GM21381 (cell line): ENCODE results near the gene MTMR6.
A peak's percentile ranks its signal among the peaks of the same experiment; 100 is the strongest.

Experiments
- ATAC-seq: cut with Tn5 transposase; IDR thresholded peaks from one replicate; pipeline ENCODE4 v1.9.1; 2021; ENCODE audit warnings: mild to moderate bottlenecking, moderate library complexity; ENCODE audit not compliant: unreplicated experiment

The MTMR6 gene

DNA sequence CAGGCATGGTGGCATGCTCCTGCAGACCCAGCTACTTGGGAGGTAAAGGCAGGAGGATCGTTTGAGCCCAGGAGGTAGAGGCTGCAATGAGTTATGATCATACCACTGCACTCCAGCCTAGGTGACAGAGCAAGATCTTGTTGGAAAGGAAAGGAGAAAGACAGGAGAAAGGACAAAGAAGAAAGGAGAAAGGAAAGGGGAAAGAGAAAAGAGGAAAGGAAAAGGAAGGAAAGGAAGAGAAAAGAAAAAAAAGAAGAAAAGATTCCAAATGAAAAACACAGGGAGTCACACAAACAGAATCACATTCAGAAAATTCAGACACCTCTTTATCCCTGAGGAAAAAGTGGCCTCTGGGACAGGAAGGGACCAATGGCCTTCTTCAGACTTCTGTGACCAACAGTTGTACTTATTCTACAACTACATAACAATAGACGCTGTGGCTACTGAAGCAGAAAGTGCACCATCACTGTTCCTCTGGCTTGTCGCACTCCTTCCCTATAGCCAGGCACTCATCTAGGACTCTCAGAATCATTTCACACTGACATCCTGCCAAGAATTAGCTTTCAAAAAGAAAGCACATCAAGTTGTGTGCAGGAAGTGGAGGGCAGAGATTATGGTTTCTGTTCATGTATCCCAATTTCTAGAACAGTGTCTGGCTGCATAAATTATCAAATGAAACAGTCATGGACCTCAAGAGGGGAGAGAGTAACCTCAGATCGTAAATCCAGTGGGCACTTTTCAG, 5.9 kb downstream of the MTMR6 start:
- peak; percentile 75 for ATAC-seq

DNA sequence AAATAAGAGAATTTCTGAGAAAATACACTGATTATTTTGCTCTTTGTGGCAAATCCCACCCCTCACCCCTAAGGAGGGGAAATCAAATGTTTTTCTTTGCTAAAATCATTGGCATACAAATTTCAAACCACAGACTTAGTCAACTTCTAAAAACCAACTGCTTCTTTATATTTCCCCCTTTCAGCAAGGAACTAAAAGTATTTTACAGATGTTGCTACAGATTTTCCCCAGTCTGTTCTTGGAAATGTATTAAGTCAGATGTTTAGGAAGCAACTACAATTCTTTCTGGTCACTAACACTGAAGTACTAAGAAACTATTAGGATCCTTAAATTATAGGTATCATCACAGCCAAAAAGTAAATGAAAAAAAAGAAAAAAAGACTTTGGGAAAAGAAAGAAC, 6.9 kb downstream of the MTMR6 start:
- ATAC-seq = no peak

DNA sequence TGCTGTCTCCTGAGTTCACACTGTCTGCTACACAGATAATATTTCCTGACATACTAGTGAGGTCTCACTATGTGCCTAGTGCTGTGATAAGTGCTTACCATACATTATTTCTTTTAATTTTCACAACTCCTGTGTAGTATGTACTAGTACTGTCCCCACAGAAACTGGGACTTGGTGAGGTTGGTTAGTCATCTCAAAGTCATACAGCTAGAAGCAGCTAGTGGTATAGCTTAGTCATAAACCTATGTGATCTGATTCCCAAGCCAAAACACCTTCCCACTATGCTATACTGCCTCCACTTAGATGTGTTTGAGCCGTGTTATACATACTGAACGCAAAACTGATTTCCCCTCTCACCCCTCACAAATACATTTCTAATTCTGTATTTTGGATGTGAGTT, 10.5 kb downstream of the MTMR6 start:
- peak; percentile 43 for ATAC-seq

DNA sequence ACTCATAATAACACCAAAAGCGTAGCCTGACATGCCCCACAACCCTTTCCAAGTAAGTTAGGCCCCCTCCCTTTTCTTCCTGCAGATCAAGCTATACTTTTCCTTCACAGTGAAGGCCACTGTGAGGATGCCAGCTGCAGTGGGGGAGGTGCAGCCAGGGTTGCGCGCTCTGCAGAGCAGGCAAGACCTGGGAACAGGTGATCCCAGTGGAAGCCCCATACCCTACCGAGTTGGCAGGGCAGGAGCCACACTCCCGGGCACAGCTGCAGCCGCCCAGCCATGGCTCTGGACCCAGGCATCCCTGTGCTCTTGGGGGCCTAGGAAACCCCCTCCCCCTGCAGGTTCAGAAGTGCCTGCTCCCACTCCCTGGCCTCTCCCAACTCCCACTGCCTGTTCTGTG, 18.7 kb downstream of the MTMR6 start:
- no peak for ATAC-seq

DNA sequence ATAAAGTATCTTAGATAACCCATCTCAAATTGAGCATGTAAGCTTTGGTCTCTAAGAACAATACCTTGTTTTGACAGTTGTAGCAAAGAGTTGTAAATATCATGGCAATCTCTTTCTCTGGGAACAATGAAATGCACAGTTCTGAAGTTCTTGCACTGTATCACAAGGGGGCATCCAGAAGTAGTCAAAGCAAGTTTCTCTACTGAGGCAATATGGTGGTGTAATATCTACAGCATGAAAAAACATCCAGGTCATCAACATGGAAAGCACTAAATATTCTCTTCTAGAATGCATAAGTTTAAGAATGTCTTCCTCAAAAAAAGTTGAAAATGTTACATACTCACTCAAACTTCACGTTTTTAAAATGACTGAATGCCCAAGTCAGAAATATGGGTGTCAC, 19.6 kb downstream of the MTMR6 start:
- no peak for ATAC-seq

DNA sequence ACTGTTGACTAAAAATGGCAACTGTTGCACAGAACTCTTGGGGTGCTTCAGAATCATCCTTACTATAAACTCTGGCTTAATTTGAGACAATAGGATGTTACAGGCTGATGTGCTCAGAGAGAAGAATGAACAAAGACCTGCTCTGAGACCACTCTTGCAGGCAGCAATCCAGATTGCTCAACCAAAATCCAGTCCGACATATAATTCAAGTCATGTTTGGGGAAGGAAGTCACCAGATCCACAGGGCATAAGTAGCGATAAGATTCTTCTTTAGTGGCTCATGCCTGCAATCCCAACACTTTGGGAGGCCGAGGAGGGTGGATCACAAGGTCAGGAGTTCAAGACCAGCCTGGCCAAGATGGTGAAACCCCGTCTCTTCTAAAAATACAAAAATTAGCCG, 20.6 kb downstream of the MTMR6 start:
- ATAC-seq = no peak

DNA sequence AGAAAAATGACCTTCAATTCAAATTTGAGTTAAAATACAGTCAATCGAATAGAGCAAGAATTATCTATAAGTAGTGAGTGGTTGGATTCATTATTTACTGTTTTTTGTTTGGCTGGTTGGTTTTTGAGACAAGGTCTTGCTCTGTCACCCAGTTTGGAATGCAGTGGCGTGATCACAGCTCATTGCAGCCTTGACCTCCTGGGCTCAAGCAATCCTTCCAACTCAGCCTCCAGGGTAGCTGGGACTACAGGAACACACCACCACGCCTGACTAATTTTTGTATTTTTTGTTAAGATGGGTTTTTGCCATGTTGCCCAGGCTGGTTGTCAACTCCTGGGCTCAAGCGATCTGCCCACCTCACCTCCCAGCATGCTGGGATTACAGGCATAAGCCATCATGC, 25.0 kb downstream of the MTMR6 start:
- no peak for ATAC-seq

DNA sequence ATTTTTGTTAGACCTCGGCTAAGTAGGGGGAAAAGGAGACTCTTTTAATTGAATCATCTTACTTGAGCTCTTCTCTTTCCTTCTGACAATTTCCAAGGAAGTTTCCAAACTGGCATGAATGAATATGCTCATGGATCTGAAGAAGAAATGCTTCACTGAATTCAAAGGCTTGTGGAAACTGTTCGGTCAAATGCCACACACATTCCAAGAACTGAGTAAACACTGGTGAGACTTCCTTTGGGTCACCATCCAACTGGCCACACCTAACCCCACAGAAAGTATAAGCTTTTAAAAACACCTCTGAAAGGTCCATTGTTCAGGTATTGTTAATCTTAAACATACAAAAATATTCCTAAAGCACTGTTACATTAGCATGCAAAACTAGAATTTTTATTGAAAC, 33.6 kb downstream of the MTMR6 start:
- no peak for ATAC-seq

DNA sequence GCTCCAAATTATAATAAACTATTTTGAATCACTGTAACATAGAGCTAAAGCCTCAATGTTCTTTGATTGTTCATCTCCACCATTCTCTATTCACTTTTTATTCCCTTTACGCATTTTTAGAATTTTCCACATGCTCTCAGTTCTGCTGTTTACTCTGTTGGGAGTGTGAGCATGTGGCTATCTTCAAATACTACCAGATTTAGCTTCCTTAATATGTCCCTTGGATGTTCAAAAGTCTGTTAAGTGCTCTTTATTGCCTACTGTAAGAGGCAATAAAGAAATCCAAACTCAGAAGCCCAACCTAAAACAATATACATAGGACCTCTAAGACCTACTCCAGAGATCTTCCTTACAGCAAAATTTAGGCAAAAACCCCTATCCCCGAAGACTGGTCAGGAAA, 34.5 kb downstream of the MTMR6 start:
- ATAC-seq = no peak

DNA sequence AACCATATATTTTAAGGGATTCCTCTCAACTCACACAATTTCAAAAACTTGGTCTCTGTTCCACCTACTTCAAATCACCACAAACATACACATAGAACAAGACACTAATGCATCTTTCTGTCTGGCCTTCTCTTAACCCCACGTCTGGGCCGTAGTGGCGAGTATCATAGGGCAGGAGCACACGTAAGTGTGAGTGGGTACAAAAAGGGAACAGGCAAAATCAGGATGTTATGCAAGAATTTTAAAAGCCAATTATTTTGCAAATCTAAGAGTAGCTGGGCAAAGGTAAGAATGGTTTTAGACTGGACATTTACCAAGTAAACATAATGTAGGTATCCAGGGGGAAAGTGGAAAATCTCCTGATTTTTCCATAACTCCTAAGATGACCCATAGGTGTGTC, 35.1 kb downstream of the MTMR6 start:
- ATAC-seq = no peak

DNA sequence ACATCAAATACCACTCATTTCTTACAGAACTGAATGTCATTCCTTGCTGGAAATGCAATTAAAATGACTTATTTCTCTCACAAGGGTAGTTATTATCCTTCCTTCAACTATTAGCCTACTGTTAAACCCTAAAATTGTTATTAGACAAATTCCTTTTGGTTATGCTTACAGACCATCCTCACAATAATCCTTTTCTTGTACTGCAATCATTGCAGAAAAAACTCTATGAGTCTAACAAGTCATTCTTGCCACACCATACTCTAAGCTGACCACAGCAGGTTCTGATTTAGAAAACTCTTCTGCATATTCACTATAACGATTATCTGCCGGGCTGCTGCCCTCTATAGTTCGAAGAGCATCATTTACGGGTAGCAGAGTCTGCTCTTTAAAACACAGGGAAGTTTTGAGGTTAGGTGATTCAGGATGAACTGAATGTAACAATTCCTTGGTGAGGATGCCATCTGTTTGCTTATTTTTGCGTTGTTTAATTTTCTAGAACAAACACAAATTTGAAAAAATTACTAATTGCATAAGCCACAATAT, 38.2 kb downstream of the MTMR6 start:
- no peak for ATAC-seq

DNA sequence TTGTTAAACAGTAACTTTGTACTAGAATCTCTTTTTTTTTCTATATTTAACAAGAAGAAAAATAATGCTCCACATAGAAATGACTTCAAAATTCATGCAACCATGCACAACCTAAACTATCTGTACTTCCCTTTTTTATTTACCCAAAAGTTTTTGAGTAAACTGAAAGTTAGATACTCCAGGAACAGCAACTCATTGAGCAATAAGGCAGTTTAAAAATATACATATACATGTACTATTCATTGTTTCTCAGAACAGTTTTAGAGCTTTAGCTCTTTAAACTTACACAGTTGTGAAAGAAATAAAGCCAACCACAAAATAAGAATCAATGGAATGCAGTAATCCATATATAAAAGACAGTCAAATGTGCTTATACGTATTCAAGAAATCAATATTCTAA, 39.2 kb downstream of the MTMR6 start:
- ATAC-seq = no peak

DNA sequence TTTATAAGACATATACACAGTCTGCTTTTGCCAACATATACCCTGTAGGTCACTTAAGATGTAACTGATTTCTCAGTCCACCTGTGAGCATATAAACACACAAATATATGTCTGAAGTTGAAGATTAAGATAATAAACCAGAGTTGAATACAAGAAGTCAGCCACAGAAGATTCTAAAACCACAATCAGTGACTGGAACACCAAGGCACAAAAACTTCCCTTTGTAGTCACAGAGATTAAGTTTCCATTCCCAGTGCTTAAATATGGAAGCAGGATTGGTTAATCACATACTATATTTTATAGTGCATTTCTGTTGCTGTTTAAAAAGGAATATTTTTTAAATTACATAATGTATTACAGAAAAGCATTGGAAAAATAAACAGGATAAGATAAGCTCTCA, 39.9 kb downstream of the MTMR6 start:
- no peak for ATAC-seq

DNA sequence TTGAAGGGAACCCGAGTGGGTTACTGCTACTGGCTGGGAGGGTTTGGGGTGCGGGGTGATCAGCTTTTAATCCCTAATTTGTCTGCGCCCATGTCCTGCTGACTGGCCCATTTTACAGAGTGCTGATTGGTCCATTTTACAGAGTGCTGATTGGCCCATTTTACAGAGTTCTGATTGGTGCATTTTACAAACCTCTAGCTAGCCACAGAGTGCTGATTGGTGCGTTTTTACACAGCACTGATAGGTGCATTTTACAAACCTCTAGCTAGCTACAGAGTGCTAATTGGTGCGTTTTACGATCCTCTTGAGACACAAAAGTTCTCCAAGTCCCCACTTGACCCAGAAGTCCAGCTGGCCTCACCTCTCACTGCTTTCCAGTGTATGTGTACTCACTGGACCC, 43.2 kb downstream of the MTMR6 start:
- ATAC-seq = no peak

DNA sequence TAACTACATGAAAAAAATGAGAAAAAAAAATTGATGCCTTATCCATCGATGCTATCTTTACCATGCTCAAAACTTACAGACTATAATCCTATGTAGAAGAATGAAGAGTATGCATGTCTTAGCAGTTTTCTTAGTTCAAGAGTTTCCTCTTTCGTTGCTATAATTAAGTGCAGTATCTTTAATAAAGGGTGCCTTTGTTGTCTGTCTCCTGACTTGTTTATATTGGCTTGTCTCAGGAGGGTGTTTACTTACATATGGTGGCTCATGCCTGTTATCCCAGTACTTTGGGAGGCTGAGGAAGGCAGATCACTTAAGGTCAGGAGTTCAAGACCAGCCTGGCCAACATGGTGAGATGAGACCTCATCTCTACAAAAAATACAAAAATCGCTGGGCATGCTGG, 44.3 kb downstream of the MTMR6 start:
- no peak for ATAC-seq

DNA sequence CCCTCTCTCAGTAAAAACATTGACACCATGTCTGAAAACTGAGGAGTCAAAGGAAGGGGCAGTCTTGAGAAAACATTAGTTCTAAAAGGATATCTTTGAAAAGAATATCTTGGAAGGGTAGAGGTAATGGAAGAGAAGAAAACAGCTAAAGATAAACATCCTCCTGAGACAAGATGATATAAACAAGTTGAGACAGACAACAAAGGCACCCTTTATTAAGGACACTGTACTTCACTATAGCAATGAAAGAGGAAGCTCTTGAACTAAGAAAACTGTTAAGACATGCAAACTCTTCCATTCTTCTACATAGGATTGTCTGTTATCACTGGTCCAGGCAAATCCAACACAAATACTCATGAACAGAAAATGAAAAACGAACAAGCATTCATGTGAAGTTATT, 46.3 kb downstream of the MTMR6 start:
- ATAC-seq = no peak

DNA sequence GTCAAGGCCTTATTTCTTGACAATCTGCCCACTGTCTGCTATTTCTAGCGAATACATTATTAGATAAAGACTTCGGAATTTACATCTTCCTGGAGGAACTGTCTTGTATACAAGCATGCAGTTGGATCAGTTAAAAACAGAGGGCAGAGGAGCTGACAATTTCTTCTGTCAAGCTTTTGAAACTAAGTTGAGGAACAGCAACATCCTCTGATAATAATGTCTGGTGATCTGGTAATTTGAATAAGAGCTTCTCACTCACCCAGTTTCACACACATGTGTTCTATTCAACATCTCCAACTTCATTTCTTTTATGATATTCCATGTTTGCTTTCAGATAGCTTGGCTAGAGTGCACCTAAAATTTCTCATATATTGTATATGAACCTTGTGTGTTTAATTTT, 50.2 kb downstream of the MTMR6 start:
- ATAC-seq = no peak

DNA sequence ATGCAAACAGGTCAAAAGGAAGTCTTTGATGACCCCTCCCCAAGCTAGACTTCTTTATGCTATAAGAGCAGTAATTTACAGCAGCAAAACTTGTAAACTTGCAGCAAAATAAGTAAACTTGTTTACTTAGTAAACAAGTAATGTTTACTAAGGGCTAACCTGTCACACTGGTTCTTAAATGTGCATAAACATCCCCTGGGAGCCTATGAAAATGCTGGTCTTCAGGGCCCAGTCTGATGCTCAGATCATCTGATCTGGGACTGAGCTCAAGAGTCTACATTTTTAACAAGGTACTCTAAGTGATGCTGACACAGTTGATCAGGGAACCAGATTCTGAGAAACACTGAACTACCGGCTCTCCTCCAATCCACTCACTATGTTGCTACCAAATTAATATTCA, 53.4 kb downstream of the MTMR6 start:
- no peak for ATAC-seq

DNA sequence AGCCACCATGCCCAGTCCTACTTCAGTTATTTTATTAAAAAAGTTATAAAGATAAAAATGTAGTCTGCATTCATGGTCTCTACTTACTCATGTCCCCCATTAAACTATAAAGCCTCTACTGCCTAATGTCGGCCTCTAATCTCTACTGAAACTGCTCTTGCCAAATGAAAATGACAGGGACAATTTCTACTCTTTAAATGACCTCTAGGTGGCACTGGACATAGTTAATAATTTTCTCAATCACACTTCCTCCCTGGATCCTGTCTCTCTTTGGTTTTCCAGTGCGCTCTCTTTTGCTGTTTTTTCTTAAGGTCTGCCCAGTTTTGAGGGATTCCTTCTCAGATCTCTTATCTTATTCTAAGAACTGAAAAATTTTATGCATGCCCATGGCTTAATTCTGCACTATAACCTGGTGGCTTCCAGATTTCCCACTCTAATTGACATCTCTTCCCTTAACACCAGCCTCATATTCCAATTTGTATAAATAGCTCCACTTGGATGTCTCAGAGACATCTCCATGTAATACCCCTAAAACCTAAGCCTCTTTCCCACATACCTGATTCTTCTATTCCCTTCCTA, 54.3 kb downstream of the MTMR6 start:
- no peak for ATAC-seq

DNA sequence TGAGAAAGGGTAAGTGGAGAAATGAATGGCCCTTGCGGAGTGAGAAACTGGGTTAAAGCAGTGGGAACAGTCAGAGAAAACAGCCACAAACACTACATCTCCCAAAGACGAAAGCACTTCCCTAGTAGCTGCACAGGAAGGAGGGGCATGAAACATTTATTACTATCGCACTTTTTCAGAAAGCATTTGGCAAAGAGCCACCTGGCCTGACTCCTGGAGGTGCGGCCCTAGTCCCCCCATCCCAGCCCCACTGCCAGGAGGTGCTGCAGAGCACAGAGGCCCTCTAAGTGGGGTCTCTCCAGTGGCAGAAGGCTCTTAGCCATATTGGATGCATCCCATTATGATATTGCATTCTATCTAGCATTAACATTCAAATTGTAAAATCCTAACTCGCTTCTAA, 55.8 kb downstream of the MTMR6 start:
- no peak for ATAC-seq

DNA sequence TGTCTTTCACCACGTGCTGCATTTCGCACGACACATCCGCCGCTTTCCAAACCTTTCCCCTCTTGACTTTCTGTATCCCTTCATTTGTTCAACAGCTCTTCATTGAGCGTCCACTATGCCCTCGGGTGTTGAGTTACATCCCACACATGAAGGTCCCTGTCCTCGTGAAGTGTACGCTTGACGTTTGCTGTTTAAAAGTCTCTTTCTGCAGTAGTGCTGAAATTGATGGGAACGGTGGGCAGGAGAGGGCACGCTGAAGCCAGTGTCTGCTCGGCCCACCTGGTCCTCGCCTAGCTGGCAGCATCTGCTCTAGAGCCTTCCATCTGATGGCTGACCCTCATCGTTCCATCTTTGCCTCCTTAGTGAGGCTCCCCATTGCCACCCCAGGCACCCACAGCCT, 59.6 kb downstream of the MTMR6 start:
- ATAC-seq = no peak

DNA sequence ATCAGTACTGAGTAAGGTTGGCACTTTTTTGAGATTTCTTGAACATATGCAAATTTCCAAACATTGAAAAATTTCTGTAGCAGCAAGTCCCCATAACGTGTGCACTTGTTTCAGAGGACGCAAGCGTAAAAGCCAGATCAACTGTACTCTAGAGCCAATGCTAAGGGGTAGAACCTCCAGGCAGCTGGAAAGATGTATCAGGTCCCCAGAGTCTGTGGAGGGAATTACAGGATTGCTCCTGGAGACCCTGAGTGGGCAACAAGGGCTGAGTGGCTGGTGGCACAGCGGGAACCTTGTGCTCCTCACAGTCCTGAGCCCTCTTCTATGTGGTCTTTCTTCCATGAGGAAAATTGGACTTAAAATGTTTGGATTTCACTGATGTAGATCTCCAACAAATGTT, 61.3 kb downstream of the MTMR6 start:
- no peak for ATAC-seq

DNA sequence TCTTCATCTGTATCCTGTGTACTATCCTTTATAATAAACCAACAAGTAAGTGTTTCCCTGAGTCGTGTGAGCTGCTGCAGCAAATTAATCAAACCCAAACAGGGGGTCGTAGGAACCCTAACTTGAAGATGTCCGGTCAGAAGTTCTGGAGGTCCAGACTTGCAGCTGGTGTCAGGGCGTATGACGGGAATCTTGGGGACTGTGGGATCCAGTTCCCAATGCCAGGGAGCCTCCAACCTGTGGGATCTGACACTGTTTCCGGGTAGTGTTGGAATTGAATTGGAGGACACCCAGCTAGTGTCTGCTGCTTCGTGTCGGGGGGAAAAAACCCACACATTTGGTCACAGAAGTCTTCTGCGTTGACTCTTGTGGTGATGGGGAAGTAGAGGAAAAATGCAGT, 63.1 kb downstream of the MTMR6 start:
- no peak for ATAC-seq
